GM13976 (cell line): Measurements from ENCODE around the gene RABAC1.
A peak's percentile ranks its signal among the peaks of the same experiment; 100 is the strongest.

Experiments used
- DNase-seq: peaks from one replicate; pipeline ENCODE4 v3.0.0; 2012; ENCODE audit warnings: low spot score
- in situ Hi-C: fragments of 300-500 bp; cut with MboI; formaldehyde crosslinking; loops from one replicate; pipeline ENCODE4 v1.12.0; 2022; ENCODE audit warnings: low sequenced_read_pairs, mixed read lengths, inconsistent platforms; ENCODE audit not compliant: unreplicated experiment
- TF ChIP-seq, protein P1 (sequence below): IDR thresholded peaks from 2 replicates; pipeline ENCODE4 v1.5.1; 2012; ENCODE audit warnings: borderline replicate concordance, mild to moderate bottlenecking; ENCODE audit not compliant: insufficient read depth; ENCODE audit errors: extremely low read depth, missing control alignments, control extremely low read depth

Gene RABAC1

DNA sequence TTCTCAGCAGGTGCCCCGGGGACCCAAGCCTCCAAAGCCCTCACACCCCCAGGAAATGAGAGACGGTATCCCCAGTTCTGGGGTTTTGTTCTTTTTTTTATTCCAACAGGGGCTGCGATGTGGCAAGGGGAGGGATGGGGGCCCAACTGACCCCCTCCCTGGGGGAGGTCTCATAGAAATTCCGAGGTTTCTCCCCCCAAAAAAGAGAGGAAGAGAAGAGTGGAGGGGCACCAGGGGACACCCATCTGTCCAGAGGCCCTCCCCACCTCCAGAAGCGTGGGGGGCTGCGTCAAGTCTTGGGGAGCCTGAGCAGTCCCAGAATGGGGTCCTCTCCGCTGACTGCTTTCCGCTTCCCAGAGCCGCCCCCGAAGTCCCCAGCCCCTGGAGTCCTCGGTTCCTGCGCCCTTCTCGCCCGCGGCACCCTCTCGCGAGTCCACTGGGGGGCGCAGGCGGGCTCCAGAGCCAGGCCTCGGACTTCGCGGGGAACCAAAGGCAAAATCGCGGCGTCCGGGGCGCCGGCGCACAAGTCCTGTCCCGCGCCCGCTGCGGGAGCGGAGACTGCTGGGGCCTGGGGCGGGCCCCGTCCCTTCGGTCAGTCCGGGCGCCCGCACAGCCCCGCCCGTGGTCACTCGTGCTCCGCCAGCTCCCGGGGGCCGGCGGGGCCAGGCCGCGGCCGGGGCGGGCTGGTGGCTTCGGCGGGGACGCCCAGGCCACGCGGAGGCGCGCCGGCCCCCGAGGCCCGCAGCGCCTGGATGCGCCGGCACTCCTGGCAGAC, 39.3 kb upstream of the RABAC1 start:
- DNase-seq = peak; percentile 84
- TF ChIP-seq, protein P1, sequence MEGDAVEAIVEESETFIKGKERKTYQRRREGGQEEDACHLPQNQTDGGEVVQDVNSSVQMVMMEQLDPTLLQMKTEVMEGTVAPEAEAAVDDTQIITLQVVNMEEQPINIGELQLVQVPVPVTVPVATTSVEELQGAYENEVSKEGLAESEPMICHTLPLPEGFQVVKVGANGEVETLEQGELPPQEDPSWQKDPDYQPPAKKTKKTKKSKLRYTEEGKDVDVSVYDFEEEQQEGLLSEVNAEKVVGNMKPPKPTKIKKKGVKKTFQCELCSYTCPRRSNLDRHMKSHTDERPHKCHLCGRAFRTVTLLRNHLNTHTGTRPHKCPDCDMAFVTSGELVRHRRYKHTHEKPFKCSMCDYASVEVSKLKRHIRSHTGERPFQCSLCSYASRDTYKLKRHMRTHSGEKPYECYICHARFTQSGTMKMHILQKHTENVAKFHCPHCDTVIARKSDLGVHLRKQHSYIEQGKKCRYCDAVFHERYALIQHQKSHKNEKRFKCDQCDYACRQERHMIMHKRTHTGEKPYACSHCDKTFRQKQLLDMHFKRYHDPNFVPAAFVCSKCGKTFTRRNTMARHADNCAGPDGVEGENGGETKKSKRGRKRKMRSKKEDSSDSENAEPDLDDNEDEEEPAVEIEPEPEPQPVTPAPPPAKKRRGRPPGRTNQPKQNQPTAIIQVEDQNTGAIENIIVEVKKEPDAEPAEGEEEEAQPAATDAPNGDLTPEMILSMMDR = peak; percentile 54
- in situ Hi-C loops = no loop called here

DNA sequence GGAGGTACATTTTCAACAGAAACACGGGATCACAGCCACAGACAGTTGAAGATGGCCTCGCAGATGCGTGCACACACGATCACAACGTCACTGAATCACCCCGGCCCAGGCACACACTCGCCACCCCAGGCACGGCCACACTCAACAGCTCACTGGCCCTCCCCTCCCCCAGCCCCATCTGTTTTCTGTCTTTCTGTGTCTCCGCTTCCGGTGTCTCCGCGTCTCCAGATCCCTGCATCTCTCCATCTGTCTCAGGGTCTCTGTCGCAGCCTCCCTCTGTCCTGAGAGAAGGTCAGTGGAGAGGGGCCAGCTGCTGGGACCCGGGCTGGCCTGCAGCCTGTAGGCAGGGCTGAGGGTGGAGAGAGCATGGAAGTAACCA, 38.7 kb upstream of the RABAC1 start:
- TF ChIP-seq, protein P1 = no peak
- no peak for DNase-seq
- in situ Hi-C loops = no loop called here

DNA sequence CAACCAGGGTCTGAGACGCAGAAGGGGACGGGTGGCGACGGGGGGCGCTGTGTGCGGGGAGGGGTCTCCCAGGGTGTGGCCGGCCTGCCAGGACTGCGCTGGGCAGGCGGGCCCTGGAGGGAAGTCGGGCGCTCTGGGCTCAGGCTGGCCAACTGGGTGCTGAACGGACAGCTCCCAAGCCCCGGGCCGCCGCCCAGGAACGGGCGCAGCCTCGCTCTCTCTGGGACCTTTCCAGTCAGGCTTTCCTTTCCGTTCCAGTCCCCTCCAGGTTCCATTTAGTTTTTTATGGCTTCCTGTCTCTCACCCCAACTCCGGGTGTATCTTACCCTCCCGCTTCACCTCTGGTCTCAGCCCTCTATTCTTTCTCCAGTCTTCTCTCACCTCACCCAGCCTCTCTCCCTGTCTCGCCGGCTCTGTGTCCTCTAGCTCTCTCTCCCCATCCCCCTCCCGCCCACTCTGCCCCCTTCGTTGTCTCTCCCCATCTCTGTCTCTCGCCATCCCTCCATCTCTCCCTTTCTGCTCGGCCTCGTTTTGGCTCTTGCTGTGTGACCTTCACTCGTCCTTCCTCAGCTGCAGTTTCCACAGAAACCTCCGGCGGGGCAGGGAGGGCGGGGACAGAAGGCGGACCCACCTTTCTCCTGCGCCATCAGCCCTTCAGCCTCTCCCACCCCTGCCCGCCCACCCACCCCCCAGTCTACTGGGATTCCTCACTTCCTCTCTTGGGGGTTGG, 38.2 kb upstream of the RABAC1 start:
- DNase-seq = peak; percentile 83
- in situ Hi-C loops = no loop called here
- TF ChIP-seq, protein P1 = no peak

DNA sequence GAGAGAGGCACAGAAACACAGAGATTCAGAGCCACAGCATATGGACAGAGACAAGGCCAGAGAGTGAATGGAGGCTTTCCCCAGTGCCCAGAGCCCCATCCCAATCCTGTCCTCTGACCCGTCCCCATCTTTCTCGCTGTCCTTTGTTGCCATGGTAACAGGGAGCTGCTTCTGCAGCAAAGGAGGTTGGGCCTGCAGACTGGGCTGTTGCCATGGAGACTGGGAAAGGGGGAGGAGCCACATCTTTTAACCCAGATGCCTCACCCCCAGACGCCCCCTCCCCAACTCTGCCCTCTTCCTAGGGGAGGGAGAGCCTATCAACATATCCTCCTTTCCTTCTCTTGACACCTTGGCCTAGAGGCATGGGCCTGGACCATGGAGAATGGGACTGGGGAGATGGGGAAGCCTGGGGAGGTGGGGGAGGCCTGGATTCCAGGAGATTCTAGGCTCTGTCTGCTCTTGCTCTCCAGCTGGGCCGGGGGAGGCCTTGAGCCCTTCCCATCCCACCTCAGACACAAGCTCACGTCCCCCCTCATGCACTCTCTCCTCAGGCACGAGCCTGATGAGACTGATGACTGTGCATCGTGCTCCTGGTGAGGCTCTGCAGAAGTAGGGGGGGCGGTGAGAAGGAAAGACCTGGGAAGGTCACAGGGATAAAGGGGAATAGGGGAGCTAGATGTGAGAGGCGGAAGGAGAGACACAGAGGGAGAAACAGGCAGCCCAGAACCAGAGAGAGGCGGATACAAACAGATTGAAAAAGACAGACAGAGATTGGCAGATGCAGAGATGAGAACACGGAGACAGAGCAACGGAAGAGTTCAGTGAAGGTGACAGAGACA, 37.1 kb upstream of the RABAC1 start:
- in situ Hi-C loops = no loop called here
- TF ChIP-seq, protein P1 = no peak
- DNase-seq = no peak

DNA sequence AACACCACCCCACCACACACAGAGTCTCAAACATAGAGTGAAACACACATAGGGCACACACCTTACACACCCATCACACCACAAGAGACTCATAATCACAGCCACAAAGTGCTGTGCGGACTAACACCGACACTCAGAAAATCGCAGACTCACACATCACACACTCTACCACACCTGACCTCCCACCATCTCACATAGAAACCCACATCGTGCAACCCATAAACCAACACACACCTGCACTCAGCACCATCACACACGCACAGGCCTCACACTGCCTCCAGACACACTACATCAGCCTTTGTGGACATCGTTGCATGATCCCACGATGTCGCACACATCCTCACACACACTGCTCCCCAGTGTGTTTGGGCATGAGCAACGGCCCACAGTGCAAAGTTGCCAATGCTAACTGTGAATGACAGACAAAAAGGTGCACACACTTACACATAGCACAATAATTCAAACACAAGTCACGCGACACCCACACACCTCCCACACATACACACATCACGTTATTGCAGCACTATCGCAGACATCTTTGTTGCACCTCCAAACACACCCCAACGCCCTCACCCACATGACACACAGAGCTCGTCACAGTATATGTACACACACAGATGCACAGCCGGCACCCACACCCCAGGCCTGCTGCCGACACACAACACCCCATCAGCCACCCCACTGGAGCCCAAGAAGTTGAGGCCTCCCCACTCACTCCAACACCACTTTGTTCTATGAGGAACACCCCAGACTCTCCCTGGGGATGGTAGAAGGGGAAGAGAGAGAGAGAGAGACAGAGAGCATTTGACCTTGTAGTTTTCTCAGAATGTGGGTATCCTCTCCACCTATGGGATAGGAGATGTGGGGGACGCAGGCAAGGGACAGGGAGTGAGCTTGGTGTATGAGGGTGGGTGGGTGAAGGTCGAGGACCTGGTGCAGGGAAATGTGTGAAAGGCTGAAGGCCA, 36.2 kb upstream of the RABAC1 start:
- DNase-seq = no peak
- in situ Hi-C loops = no loop called here
- TF ChIP-seq, protein P1 = no peak
